ENCODE results near the gene AKR1E2.

The AKR1E2 gene

GRCh38 chr10:4883079-4883739, 57.2 kb downstream of the AKR1E2 start:
- Histone ChIP-seq H3K4me1 (ENCODE audit: control insufficient read depth, insufficient read depth, low read length) (no peaks in the 10 kb centered on the region), H3K9ac (ENCODE audit: low read depth, low read length) (no peak overlapping the region), H3K9me3 (ENCODE audit: control insufficient read depth, insufficient read depth, low read length) (no peaks in the 10 kb centered on the region), H3K27me3 (ENCODE audit: control insufficient read depth, insufficient read depth, low read length) (no peaks in the 10 kb centered on the region), H3K36me3 (ENCODE audit: control insufficient read depth, insufficient read depth, low read length) (no peaks in the 10 kb centered on the region), H3K4me3 (ENCODE audit: low read depth, low read length) (no peak overlapping the region)

GRCh38 chr10:4885162-4885561, 59.2 kb downstream of the AKR1E2 start:
- Histone ChIP-seq H3K9ac (ENCODE audit: low read depth, low read length) (no peak overlapping the region), H3K27me3 (ENCODE audit: control insufficient read depth, insufficient read depth, low read length) (no peaks in the 10 kb centered on the region), H3K4me1 (ENCODE audit: control insufficient read depth, insufficient read depth, low read length) (no peaks in the 10 kb centered on the region), H3K36me3 (ENCODE audit: control insufficient read depth, insufficient read depth, low read length) (no peaks in the 10 kb centered on the region), H3K4me3 (ENCODE audit: low read depth, low read length) (no peak overlapping the region), H3K9me3 (ENCODE audit: control insufficient read depth, insufficient read depth, low read length) (no peaks in the 10 kb centered on the region)

- Histone ChIP-seq H3K27me3 (ENCODE audit: control insufficient read depth, insufficient read depth, low read length) (no peaks in the 10 kb centered on the region), H3K36me3 (ENCODE audit: control insufficient read depth, insufficient read depth, low read length) (no peaks in the 10 kb centered on the region), H3K4me3 (ENCODE audit: low read depth, low read length) (no peak overlapping the region), H3K4me1 (ENCODE audit: control insufficient read depth, insufficient read depth, low read length) (no peaks in the 10 kb centered on the region), H3K9me3 (ENCODE audit: control insufficient read depth, insufficient read depth, low read length) (no peaks in the 10 kb centered on the region), H3K9ac (ENCODE audit: low read depth, low read length) (no peak overlapping the region)
Observed at GRCh38 chr10:4887501-4887900, 61.5 kb downstream of the AKR1E2 start.

- no peak overlapping the region for H3K4me3 ChIP-seq (ENCODE audit: low read depth, low read length)
- H3K27me3 ChIP-seq (ENCODE audit: control insufficient read depth, insufficient read depth, low read length) = no peaks in the 10 kb centered on the region
- no peaks in the 10 kb centered on the region for H3K36me3 ChIP-seq (ENCODE audit: control insufficient read depth, insufficient read depth, low read length)
- no peaks in the 10 kb centered on the region for H3K9me3 ChIP-seq (ENCODE audit: control insufficient read depth, insufficient read depth, low read length)
- no peaks in the 10 kb centered on the region for H3K4me1 ChIP-seq (ENCODE audit: control insufficient read depth, insufficient read depth, low read length)
- H3K9ac ChIP-seq (ENCODE audit: low read depth, low read length) = no peak overlapping the region
Observed at GRCh38 chr10:4888236-4888635, 62.2 kb downstream of the AKR1E2 start.

GRCh38 chr10:4889959-4890358, 64.0 kb downstream of the AKR1E2 start:
- Histone ChIP-seq H3K9ac (ENCODE audit: low read depth, low read length) (no peak overlapping the region), H3K4me3 (ENCODE audit: low read depth, low read length) (no peak overlapping the region), H3K36me3 (ENCODE audit: control insufficient read depth, insufficient read depth, low read length) (no peaks in the 10 kb centered on the region), H3K4me1 (ENCODE audit: control insufficient read depth, insufficient read depth, low read length) (no peaks in the 10 kb centered on the region), H3K9me3 (ENCODE audit: control insufficient read depth, insufficient read depth, low read length) (no peaks in the 10 kb centered on the region), H3K27me3 (ENCODE audit: control insufficient read depth, insufficient read depth, low read length) (no peaks in the 10 kb centered on the region)

- H3K27me3 ChIP-seq (ENCODE audit: control insufficient read depth, insufficient read depth, low read length) = no peaks in the 10 kb centered on the region
- H3K9ac ChIP-seq (ENCODE audit: low read depth, low read length) = no peak overlapping the region
- no peaks in the 10 kb centered on the region for H3K4me1 ChIP-seq (ENCODE audit: control insufficient read depth, insufficient read depth, low read length)
- H3K4me3 ChIP-seq (ENCODE audit: low read depth, low read length) = no peak overlapping the region
- H3K9me3 ChIP-seq (ENCODE audit: control insufficient read depth, insufficient read depth, low read length) = no peaks in the 10 kb centered on the region
- no peaks in the 10 kb centered on the region for H3K36me3 ChIP-seq (ENCODE audit: control insufficient read depth, insufficient read depth, low read length)
Observed at GRCh38 chr10:4892681-4893080, 66.7 kb downstream of the AKR1E2 start.

- H3K9ac ChIP-seq (ENCODE audit: low read depth, low read length) = no peak overlapping the region
- no peak overlapping the region for H3K4me3 ChIP-seq (ENCODE audit: low read depth, low read length)
- H3K27me3 ChIP-seq (ENCODE audit: control insufficient read depth, insufficient read depth, low read length) = no peaks in the 10 kb centered on the region
- H3K36me3 ChIP-seq (ENCODE audit: control insufficient read depth, insufficient read depth, low read length) = no peaks in the 10 kb centered on the region
- H3K9me3 ChIP-seq (ENCODE audit: control insufficient read depth, insufficient read depth, low read length) = no peaks in the 10 kb centered on the region
- H3K4me1 ChIP-seq (ENCODE audit: control insufficient read depth, insufficient read depth, low read length) = no peaks in the 10 kb centered on the region
Observed at GRCh38 chr10:4894335-4894734, 68.3 kb downstream of the AKR1E2 start.

All from iPS-15b (cell line).